KMS-11 (cell line): ENCODE measurements around the gene CRACR2A.

ENCODE experiments used
- H2AFZ ChIP-seq: fragments of 200-600 bp; sonication (generic); 2 replicates; pipeline ENCODE4 v1.6.1; 2016; ENCODE audit warnings: antibody characterized with exemption, mixed run types, low read depth
- H3K27ac ChIP-seq: fragments of 200-600 bp; sonication (generic); 2 replicates; pipeline ENCODE4 v1.6.1; 2016; ENCODE audit warnings: mild to moderate bottlenecking, mixed run types
- H3K27me3 ChIP-seq: fragments of 200-600 bp; sonication (generic); 2 replicates; pipeline ENCODE4 v1.6.1; 2017; ENCODE audit warnings: mild to moderate bottlenecking, low read depth, mixed run types, moderate library complexity; ENCODE audit not compliant: insufficient read depth
- H3K36me3 ChIP-seq: fragments of 200-600 bp; sonication (generic); 2 replicates; pipeline ENCODE4 v1.6.1; 2017; ENCODE audit warnings: mild to moderate bottlenecking, mixed run types; ENCODE audit not compliant: insufficient read depth
- H3K4me1 ChIP-seq: fragments of 200-600 bp; sonication (generic); 2 replicates; pipeline ENCODE4 v1.6.1; 2016; ENCODE audit warnings: mild to moderate bottlenecking, low read depth, mixed run types; ENCODE audit not compliant: poor library complexity, severe bottlenecking
- H3K4me2 ChIP-seq: fragments of 200-600 bp; sonication (generic); 2 replicates; pipeline ENCODE4 v1.7.0; 2016; ENCODE audit warnings: mild to moderate bottlenecking, mixed run types
- H3K4me3 ChIP-seq: fragments of 200-600 bp; sonication (generic); IDR thresholded peaks from 2 replicates; pipeline ENCODE4 v1.6.1; 2017; ENCODE audit warnings: low read depth, low read length, mixed read lengths; ENCODE audit not compliant: insufficient read depth
- H3K79me2 ChIP-seq: fragments of 200-600 bp; sonication (generic); 2 replicates; pipeline ENCODE4 v1.6.1; 2016; ENCODE audit warnings: low read depth, mixed run types; ENCODE audit not compliant: insufficient read depth
- H3K9ac ChIP-seq: fragments of 200-600 bp; sonication (generic); 2 replicates; pipeline ENCODE4 v1.6.1; 2016; ENCODE audit warnings: mild to moderate bottlenecking, mixed run types
- H4K20me1 ChIP-seq: fragments of 200-600 bp; sonication (generic); 2 replicates; pipeline ENCODE4 v1.6.1; 2016; ENCODE audit warnings: mild to moderate bottlenecking, mixed run types; ENCODE audit not compliant: insufficient read depth
- TF ChIP-seq, protein P1 (sequence below): fragments of 200-600 bp; sonication (generic); conservative IDR thresholded peaks from 2 replicates; pipeline ENCODE4 v1.6.1; 2017; ENCODE audit warnings: low read depth, mild to moderate bottlenecking, antibody characterized with exemption, low read length, moderate library complexity, mixed read lengths

The CRACR2A gene

DNA sequence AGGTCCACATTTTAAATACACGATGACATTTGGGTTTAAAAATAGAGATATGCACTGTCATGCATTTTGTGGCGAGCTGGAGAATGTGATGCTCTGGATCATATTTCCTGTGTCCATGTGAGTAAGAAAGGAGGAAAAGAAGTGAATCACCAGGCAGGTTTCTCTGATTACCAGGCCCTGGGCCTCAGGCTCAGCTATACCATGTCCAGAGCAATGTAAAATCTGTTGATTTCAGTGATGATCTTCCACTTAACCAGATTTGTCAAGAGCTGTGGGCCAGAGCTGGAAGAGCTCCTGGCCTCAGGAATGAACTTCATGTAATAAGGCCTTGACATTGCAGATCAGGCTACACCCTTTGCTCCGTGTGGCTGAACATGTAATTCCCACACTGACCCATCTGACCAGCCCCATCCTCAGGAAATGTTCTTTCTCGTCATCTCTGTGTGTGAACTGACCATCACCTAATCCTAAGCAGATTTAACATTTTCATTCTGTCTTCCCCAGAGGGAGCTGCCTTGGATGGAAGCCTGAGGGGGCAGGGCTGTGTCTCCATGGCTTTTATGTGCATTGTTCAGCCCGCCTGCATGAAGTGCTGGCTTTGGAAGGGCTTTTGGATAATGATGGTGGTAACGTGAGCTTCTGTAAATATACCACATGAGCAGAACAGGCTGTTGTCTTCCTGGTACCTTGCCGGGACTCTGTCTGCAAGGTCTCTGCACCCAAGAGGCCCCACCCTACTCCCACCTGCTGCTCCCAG, 54.5 kb downstream of the CRACR2A start:
- no peaks in the 10 kb centered on the region for H4K20me1 ChIP-seq
- no peak overlapping the region for H2AFZ ChIP-seq

DNA sequence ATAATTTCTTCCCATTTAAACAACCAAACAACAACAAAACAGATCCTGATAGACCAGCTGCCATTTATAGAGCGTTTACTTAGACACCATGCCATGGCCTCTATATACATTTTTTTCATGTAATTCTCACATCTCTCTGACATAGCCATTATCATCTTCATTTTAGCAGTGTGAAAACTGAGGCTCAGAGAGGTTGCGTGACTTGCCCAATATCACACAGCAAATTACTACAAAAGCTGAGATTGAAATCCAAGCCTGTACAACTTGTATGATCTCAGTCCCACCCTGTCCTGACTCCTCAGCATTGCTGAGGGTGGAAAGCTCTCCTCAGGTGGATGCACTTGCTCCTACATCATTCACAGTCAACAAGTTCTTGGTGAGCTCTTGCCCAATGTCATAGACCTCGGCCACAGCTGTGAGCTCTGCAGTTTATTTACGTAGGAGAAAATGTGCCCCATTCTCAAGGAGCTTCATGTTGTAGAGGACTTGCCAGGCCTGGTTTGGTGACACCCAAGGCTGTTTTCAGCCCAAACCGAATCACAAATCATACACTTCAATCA, 55.5 kb downstream of the CRACR2A start:
- H3K36me3 ChIP-seq, result no peaks in the 10 kb centered on the region
- no peaks in the 10 kb centered on the region for H3K79me2 ChIP-seq
- no peak overlapping the region for H3K4me3 ChIP-seq
- TF ChIP-seq, protein P1, sequence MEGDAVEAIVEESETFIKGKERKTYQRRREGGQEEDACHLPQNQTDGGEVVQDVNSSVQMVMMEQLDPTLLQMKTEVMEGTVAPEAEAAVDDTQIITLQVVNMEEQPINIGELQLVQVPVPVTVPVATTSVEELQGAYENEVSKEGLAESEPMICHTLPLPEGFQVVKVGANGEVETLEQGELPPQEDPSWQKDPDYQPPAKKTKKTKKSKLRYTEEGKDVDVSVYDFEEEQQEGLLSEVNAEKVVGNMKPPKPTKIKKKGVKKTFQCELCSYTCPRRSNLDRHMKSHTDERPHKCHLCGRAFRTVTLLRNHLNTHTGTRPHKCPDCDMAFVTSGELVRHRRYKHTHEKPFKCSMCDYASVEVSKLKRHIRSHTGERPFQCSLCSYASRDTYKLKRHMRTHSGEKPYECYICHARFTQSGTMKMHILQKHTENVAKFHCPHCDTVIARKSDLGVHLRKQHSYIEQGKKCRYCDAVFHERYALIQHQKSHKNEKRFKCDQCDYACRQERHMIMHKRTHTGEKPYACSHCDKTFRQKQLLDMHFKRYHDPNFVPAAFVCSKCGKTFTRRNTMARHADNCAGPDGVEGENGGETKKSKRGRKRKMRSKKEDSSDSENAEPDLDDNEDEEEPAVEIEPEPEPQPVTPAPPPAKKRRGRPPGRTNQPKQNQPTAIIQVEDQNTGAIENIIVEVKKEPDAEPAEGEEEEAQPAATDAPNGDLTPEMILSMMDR, result no peak
- no peak overlapping the region for H2AFZ ChIP-seq
- H3K27me3 ChIP-seq, result no peaks in the 10 kb centered on the region
- H3K4me2 ChIP-seq, result no peak overlapping the region
- H3K27ac ChIP-seq, result no peak overlapping the region
- H3K4me1 ChIP-seq, result no peaks in the 10 kb centered on the region
- no peak overlapping the region for H3K9ac ChIP-seq
- no peaks in the 10 kb centered on the region for H4K20me1 ChIP-seq

More for the DNA sequence above, 54.5 kb downstream of the CRACR2A start:
- no peaks in the 10 kb centered on the region for H3K4me1 ChIP-seq
- H3K4me3 ChIP-seq, result no peak overlapping the region
- no peak overlapping the region for H3K27ac ChIP-seq
- no peaks in the 10 kb centered on the region for H3K27me3 ChIP-seq
- no peaks in the 10 kb centered on the region for H3K79me2 ChIP-seq
- H3K9ac ChIP-seq, result no peak overlapping the region
- TF ChIP-seq, protein P1, result no peak
- H3K36me3 ChIP-seq, result no peaks in the 10 kb centered on the region
- H3K4me2 ChIP-seq, result no peak overlapping the region

DNA sequence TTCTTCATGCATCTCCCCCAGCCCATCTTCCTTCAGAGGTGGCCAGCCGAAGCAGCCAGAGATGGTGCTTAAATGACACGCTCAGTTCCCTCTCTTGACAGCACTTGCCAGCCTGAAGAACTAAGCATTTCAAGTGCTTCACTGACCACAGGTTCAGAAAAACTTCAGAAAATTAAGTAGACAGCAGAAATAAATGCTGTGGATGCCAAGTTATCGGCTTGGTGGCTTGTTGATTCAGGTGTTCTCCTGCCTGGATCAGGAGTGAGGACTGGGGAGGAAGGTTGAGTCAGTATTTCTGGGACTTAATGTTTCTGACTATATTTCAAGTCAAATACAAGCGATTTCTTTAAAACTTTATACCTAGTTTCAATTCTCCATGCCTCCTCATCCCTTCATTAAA, 58.2 kb downstream of the CRACR2A start:
- Histone ChIP-seq H3K79me2 (no peaks in the 10 kb centered on the region), H4K20me1 (no peaks in the 10 kb centered on the region), H3K4me3 (no peak overlapping the region), H3K27ac (no peak overlapping the region), H3K36me3 (no peaks in the 10 kb centered on the region), H3K9ac (no peak overlapping the region), H3K4me1 (no peaks in the 10 kb centered on the region), H3K4me2 (no peak overlapping the region), H3K27me3 (no peaks in the 10 kb centered on the region), H2AFZ (no peak overlapping the region)
- TF ChIP-seq, protein P1, result no peak

- Histone ChIP-seq H3K79me2 (no peaks in the 10 kb centered on the region), H3K4me2 (no peak overlapping the region), H3K27me3 (no peaks in the 10 kb centered on the region), H3K27ac (no peak overlapping the region), H4K20me1 (no peaks in the 10 kb centered on the region), H3K9ac (no peak overlapping the region), H3K4me3 (no peak overlapping the region), H3K4me1 (no peaks in the 10 kb centered on the region), H2AFZ (no peak overlapping the region), H3K36me3 (no peaks in the 10 kb centered on the region)
- TF ChIP-seq, protein P1, result no peak
Observed at GRCh38 chr12:3692616-3693365, 60.1 kb downstream of the CRACR2A start.
